Cardiac fibroblast (primary cell): Measurements from ENCODE around the gene DLG3.
"Not testable (repeated sequence)": the region's sequence is repeated elsewhere in the genome, so short reads cannot be mapped to it uniquely, and the experiment has no call there.

ENCODE experiments used
- DNase-seq, 2 donors: peaks; one replicate each; pipeline versions ENCODE4 v3.0.0 to v3.0.0-alpha.2; 2010; ENCODE audit warnings: low read depth in 2 of 2
- H3K4me3 ChIP-seq, 2 donors: replicated peaks in 1 of 2; 1 replicate in 1 of 2; 2 replicates in 1 of 2; pipeline ENCODE4 v1.5.1; 2011; ENCODE audit warnings: low read depth in 2 of 2, low read length in 2 of 2, mild to moderate bottlenecking in 2 of 2, moderate library complexity in 1 of 2
- TF ChIP-seq, protein P1 (sequence below): IDR thresholded peaks from one replicate; pipeline ENCODE4 v1.5.1; 2011; ENCODE audit warnings: low read depth, mild to moderate bottlenecking, low read length, inconsistent platforms

DLG3 gene

DNA sequence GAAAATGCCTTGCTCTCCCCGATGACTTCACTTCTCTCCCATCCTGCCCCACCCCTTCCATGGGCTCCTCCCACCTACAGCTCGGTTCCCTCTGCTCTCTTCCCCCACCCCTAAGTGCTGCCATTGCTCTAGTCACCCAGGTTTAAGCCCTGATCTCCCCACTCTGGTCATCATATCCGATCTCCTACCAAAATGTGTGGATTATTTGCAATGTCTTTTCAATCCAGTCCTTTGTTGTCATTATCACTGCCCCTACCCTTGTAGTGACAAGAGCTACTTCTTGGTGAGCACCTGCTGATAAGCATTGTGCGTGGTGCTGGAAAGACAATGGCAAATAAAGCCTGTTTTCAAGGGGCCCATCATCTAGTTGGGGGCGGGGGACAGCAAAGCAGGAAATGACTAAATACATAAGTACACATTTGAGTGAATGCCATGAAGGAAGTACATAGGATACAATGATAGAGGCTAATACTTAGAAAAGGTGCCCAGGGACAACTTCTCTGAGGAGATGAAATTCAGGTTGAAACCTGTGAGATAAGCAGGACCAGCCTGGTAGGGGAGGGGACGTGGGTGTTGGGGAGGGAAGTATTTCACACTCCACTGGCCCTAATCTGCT lies 63.8 kb downstream of the DLG3 start:
- H3K4me3 ChIP-seq = no peak overlapping the region
- DNase-seq = peak; percentile 17 to 22
- TF ChIP-seq, protein P1, sequence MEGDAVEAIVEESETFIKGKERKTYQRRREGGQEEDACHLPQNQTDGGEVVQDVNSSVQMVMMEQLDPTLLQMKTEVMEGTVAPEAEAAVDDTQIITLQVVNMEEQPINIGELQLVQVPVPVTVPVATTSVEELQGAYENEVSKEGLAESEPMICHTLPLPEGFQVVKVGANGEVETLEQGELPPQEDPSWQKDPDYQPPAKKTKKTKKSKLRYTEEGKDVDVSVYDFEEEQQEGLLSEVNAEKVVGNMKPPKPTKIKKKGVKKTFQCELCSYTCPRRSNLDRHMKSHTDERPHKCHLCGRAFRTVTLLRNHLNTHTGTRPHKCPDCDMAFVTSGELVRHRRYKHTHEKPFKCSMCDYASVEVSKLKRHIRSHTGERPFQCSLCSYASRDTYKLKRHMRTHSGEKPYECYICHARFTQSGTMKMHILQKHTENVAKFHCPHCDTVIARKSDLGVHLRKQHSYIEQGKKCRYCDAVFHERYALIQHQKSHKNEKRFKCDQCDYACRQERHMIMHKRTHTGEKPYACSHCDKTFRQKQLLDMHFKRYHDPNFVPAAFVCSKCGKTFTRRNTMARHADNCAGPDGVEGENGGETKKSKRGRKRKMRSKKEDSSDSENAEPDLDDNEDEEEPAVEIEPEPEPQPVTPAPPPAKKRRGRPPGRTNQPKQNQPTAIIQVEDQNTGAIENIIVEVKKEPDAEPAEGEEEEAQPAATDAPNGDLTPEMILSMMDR = no peak

DNA sequence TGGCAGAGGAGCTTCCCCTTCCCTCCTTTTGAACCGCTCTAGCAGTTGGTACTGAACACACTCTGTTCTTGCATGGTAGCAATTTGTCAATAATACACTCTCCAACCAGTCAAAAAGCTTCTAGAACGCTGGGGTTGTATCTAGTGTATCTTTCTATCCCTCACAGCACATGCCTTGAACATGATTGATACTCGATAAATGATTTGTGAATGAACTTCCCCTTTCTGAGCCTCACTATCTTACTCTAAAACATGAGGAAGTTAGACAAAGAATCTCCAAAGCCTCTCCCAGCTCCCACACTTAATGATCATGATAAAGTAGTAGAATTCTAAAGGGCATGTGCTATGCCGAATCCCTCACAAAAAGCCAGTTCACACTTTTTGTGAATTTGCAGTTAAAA lies 64.4 kb downstream of the DLG3 start:
- DNase-seq = no peak
- TF ChIP-seq, protein P1 = no peak
- no peak overlapping the region for H3K4me3 ChIP-seq

DNA sequence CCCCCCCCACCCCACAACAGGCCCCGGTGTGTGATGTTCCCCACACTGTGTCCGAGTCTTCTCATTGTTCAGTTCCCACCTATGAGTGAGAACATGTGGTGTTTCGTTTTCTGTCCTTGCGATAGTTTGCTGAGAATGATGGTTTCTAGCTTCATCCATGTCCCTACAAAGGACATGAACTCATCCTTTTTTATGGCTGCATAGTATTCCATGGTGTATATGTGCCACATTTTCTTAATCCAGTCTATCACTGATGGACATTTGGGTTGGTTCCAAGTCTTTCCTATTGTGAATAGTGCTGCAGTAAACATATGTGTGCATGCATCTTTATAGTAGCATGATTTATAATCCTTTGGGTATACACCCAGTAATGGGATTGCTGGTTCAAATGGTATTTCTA lies 70.6 kb downstream of the DLG3 start:
- not testable (repeated sequence) for H3K4me3 ChIP-seq, DNase-seq

DNA sequence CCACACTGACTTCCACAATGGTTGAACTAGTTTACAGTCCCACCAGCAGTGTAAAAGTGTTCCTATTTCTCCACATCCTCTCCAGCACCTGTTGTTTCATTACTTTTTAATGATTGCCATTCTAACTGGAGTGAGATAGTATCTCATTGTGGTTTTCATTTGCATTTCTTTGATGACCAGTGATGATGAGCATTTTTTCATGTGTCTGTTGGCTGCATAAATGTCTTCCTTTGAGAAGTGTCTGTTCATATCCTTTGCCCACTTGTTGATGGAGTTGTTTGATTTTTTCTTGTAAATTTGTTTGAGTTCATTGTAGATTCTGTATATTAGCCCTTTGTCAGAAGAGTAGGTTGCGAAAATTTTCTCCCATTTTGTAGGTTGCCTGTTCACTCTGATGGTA lies 71.1 kb downstream of the DLG3 start:
- not testable (repeated sequence) for DNase-seq, H3K4me3 ChIP-seq

DNA sequence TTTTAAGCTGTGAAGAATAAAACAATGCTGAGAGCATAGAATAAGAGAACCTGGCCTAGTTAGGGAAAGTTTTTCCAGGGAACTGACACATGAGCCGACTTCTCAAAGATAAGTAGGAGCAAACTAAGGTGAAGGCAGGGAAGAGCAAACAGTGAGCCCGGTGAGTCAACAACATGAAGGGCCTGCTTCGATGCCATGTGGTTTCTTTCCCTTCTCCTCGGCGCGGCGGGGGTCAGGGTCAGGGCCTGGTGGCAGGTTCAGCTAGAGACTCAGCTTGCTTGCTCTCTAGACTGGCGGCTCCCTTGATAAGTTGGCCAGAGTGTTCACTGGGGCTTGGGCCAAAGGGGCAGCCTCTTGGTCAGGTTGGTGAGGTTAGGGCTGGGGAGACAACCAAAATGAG lies 81.1 kb downstream of the DLG3 start:
- H3K4me3 ChIP-seq = no peak overlapping the region
- TF ChIP-seq, protein P1 = no peak
- no peak for DNase-seq

DNA sequence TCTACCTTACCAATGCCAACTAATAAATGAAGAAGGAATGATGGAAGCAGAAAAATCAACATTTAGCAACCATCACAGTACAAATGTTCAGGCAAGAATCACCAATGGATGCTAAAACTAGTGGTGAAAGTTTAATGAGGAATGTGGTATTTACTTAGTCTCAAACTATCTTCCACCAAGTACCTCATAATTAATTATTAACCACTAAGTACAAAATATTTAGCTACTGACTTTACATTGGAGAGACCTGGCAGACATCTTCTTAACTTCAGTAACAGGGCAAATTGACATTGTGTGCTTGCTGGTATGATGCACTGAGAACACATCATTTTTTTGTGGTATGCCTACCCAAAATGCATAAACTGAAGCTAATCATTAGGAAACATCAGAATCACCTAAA lies 82.4 kb downstream of the DLG3 start:
- TF ChIP-seq, protein P1 = no peak
- no peak overlapping the region for H3K4me3 ChIP-seq
- DNase-seq = no peak

DNA sequence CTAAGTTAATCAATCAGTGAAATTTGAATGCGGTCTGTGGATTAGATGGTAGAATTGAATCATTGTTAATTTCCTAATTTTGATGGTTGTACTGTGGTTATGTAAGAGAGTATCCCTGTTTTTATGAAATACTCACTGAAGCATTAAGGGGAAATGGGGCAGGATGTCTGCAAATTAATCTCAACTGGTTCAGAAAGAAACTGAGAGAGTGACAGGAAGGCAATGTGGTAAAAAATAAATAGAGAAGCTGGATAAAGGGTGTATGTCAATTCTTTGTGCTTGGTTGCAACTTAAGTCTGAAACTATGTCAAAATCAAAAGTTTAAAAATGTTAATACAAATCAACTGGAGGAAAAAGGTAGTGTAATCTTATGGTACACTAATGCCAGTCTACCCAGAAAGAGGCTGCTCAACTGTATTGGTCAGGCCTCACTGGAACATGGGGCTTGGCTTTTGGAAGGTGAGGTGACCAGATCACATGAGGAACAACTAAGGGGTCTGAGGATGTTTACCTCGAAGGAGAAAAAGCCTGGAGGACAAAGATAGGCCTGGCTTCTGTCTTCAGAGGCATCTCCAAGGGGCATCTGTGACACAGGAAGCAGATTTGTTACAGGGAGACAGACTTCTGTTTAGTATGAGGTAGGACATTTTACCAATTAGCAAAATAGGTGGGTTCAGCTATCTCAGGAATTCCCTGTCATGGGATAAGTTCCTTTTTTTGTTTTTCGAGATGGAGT lies 83.1 kb downstream of the DLG3 start:
- DNase-seq = no peak
- TF ChIP-seq, protein P1 = no peak
- no peak overlapping the region for H3K4me3 ChIP-seq

DNA sequence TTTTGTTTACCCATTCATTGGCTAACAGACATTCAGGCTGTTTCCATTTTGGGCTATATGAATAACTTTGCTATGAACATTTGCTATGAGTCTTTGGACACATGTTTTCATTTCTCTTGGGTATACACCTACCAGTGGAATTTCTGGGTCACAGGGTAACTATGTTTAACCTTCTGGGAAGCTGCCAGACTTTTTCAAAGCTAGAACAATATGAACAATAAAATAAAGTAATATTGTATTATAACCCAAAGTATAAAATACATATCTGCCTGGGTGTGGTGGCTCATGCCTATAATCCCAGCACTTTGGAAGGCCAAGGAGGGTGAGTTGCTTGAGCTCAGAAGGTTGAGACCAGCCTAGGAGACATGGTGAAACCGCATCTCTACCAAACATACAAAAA lies 90.6 kb downstream of the DLG3 start:
- TF ChIP-seq, protein P1 = no peak
- DNase-seq = peak in 1 of 2 donors; percentile 3
- no peak overlapping the region for H3K4me3 ChIP-seq
